ENCODE results near the gene BST2.

- TF ChIP-seq CTCF (IDR thresholded peaks at IDR 0.05 in 8 of 11, conservative IDR thresholded peaks at IDR 0.05 in 3 of 11), result no peak
- TF ChIP-seq POLR2AphosphoS5 (IDR thresholded peaks at IDR 0.05), result no peak
Measured at GRCh38 chr19:17353386-17353785, 52.0 kb downstream of the BST2 start.

All from spleen (tissue), 7 donors.